SK-N-MC (cell line): ENCODE data around the gene FUBP3.

Experiments used
- EZH2 ChIP-seq: fragments of 200-600 bp; sonication (generic); IDR thresholded peaks from one replicate; pipeline ENCODE4 v1.6.1; 2017; ENCODE audit warnings: antibody characterized with exemption
- FOXP2 ChIP-seq: optimal IDR thresholded peaks from 2 replicates; pipeline ENCODE3; 2011; ENCODE audit warnings: mild to moderate bottlenecking, moderate library complexity; ENCODE audit not compliant: insufficient read depth; ENCODE audit errors: extremely low read length, control extremely low read depth
- POLR2AphosphoS5 ChIP-seq: IDR thresholded peaks from 2 replicates; pipeline ENCODE4 v1.6.1; 2012; ENCODE audit warnings: mild to moderate bottlenecking, low read depth, low read length, borderline replicate concordance

- TF ChIP-seq POLR2AphosphoS5 (no peak), EZH2 (no peak), FOXP2 (no peak)
These were observed 97.9 kb downstream of the FUBP3 start for GRCh38 chr9:130677252-130677651.
